A549 treated with Mapracorat at 1 μM for 4 hours (cell line): Measurements from ENCODE around the gene FREM3. TPM values are rescaled to one million over a fixed set of nuclear protein-coding genes. Genes with fewer than 3 reads are reported as not detected.

Experiments used
- total RNA-seq: library from RNA; stranded (reverse); fragments of 200-300 nt; extraction: Qiagen RNA extraction; gene quantifications from 5 replicates; pipeline ENCODE4 v1.2.3, GENCODE V29; 2022

Gene FREM3
- total RNA-seq: not detected in 5 replicates

GRCh38 chr4:143700416-143701352 lies at the start of gene FREM3:
TSS of gene FREM3 (minus strand) at chr4:143700675. CDS start at chr4:143700675, 0 bp downstream.

Other genes starting within 250 kb of the FREM3 start
- gene SMARCA5, start 187.0 kb downstream of the FREM3 start, total RNA-seq: 16.8 to 22.5 TPM (median 19.7 TPM) in 5 replicates
- gene GYPE, start 204.9 kb upstream of the FREM3 start, total RNA-seq: not detected in 5 replicates